Measurements from ENCODE around the gene DPP7.

The DPP7 gene

DNA sequence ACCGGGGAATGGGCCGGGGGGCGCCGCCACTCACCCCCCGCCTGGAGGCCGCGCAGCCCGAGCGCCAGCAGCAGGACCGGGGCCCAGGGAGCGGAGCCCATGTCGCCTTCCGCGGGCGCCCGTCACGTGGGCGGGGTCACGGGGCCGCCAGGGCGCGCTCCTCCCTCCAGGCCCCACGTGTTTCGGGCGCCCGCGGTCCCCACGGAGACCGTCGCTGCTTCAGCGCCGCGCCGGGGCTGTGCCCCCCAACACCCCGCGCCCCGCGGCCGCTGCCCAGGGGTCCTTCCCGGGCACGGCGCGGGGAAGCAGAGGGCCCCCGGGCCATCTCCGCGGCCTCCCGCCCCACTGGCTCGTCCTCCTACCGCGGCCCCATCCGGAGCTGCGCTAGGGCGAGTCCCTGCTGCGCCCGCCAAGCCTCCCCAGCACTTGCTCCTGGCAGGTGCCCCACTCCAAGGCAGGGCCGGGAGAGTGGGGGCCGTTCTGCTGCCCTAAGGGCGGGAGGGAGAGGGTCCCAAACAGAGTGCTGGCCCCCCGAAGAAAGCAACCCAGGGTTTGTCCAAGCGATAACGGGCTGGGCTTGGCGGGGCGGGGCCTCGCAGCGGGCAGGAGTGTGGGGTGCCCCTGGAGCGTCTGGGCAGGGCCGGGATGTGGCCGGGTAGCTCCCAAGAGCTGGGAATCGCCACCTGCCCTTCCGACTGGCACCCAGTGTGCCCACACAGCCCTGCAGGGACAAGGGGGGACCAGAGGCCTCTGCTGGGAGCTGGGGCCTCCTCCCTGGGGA is at the start of gene DPP7:
Gene DPP7 (minus strand): TSS at position 121 of the 781 bp plus-strand sequence. CDS start 20 bp downstream, at position 101.
- peak; percentile 97 for DNase-seq (ENCODE audit: low spot score)
- TF ChIP-seq CTCF (IDR thresholded peaks at IDR 0.05; ENCODE audit: extremely low read depth, insufficient read depth, missing control alignments) = no peak
- in situ Hi-C loops (cut with MboI; ENCODE audit: low pct_unique_long_range_greater_than_20kb, low sequenced_read_pairs, unreplicated experiment) = no loop called here

DNA sequence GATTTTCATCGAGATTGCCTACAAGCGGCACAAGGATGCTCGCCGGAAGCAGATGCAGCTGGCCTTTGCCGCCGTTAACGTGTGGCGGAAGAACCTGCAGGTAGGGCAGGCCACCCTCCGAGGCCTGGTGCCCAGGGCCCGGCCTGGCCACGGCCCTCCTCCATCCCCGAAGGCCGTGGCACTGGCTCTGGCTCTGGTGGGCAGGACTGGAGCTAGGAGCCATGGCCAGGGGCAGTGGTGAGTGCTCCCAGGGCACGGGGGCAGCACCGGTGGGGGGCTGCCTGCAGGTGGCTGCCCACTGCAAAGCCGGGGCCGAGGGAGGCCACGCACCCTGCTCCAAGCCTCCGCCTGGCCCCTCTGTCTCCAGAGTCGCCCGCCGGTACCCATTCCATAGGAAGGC is 49.3 kb upstream of the DPP7 start:
- no peak for DNase-seq (ENCODE audit: low spot score)
- no peak for TF ChIP-seq CTCF (IDR thresholded peaks at IDR 0.05; ENCODE audit: extremely low read depth, insufficient read depth, missing control alignments)
- in situ Hi-C loops (cut with MboI; ENCODE audit: low pct_unique_long_range_greater_than_20kb, low sequenced_read_pairs, unreplicated experiment) = no loop called here

GRCh38 chr9:137163365-137163715 is 48.8 kb upstream of the DPP7 start:
- TF ChIP-seq CTCF (IDR thresholded peaks at IDR 0.05; ENCODE audit: extremely low read depth, insufficient read depth, missing control alignments) = no peak
- in situ Hi-C loops (cut with MboI; ENCODE audit: low pct_unique_long_range_greater_than_20kb, low sequenced_read_pairs, unreplicated experiment) = no loop called here
- no peak for DNase-seq (ENCODE audit: low spot score)

DNA sequence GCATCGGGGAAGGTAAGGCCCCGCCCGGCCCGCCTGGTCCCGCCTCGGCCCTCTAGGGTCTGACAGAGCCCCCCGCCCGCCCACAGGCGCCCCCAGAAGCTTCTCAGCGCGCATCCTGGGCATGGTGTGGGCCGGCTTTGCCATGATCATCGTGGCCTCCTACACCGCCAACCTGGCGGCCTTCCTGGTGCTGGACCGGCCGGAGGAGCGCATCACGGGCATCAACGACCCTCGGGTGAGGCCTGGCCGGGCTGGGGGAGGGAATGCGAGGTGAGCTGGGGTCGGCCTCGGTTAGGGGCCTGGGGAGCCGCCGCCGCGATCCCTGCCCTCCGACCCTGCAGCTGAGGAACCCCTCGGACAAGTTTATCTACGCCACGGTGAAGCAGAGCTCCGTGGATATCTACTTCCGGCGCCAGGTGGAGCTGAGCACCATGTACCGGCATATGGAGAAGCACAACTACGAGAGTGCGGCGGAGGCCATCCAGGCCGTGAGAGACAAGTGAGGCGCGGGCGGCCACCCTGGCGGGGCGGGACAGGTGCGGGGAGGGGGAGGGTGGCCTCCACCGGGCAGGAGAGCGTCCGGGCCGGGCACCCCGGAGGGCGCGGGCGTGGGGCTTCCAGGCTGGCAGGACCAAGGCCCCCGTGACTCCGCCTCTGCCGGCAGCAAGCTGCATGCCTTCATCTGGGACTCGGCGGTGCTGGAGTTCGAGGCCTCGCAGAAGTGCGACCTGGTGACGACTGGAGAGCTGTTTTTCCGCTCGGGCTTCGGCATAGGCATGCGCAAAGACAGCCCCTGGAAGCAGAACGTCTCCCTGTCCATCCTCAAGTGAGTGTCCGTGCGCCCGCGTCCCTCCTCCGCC is 48.2 kb upstream of the DPP7 start:
- peak; percentile 16 for TF ChIP-seq CTCF (IDR thresholded peaks at IDR 0.05; ENCODE audit: extremely low read depth, insufficient read depth, missing control alignments)
- DNase-seq (ENCODE audit: low spot score) = no peak
- in situ Hi-C loops (cut with MboI; ENCODE audit: low pct_unique_long_range_greater_than_20kb, low sequenced_read_pairs, unreplicated experiment) = no loop called here

DNA sequence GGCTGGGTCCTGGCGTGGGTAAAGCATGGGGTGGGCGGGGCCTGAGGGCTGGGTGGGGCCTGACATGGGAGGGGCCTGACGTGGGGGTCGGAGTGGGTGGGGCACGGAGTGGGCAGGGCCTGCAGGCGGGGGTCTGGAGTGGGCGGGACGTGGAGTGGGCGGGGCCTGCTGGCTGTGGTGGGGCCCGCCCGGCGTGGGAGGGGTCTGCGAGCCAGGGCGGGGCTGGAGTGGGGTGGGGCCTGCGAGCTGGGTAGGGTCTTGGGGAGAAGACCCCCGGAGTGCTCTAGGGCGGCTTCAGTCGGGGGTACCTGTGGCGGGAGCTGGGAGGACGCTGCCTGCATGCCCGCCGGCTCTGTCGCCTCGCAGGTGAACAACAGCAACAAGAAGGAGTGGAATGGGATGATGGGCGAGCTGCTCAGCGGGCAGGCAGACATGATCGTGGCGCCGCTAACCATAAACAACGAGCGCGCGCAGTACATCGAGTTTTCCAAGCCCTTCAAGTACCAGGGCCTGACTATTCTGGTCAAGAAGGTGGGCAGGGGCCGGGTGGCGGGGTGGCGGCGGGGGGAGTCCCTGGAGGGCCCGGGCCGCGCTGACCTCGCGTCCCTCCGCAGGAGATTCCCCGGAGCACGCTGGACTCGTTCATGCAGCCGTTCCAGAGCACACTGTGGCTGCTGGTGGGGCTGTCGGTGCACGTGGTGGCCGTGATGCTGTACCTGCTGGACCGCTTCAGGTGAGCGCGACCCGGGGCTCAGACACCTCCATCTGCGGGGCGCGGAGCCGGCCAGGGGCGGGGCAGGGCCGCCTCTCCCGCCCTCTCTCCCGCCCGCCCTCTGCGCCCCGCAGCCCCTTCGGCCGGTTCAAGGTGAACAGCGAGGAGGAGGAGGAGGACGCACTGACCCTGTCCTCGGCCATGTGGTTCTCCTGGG is 47.3 kb upstream of the DPP7 start:
- no peak for TF ChIP-seq CTCF (IDR thresholded peaks at IDR 0.05; ENCODE audit: extremely low read depth, insufficient read depth, missing control alignments)
- peak; percentile 61 for DNase-seq (ENCODE audit: low spot score)
- in situ Hi-C loops (cut with MboI; ENCODE audit: low pct_unique_long_range_greater_than_20kb, low sequenced_read_pairs, unreplicated experiment) = no loop called here

All from GM13977 (cell line).